Stimulated activated CD4-positive, alpha-beta T cell treated with anti-CD3 and anti-CD28 coated beads, Interleukin-4, amount 100 ng/mL, for 1 hour (primary cell): Measurements from ENCODE around the gene RABGEF1.
A peak's percentile ranks its signal among the peaks of the same experiment; 100 is the strongest.
"Not testable (repeated sequence)": the region's sequence is repeated elsewhere in the genome, so short reads cannot be mapped to it uniquely, and the experiment has no call there.

Source experiments
- DNase-seq: peaks from one replicate; pipeline ENCODE4 v3.0.0-alpha.2; 2020

Gene RABGEF1

DNA sequence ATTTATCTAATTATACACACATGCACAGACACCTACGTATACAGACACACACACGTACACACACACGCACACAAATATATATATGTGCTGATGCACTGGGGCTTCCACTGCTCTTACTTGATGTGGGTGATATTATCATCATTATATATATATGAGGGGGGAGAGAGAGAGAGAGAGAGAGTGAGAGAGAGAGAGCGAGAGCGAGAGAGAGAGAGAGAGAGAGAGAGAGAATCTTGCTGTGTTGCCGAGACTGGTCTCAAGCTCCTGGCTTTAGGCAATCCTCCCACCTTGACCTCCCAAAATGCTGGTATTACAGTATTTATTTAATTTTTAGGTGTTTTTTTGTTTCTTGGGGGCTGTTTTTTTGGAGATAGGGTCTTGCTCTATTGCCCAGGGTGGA, 3.6 kb upstream of the RABGEF1 start:
- no peak for DNase-seq

DNA sequence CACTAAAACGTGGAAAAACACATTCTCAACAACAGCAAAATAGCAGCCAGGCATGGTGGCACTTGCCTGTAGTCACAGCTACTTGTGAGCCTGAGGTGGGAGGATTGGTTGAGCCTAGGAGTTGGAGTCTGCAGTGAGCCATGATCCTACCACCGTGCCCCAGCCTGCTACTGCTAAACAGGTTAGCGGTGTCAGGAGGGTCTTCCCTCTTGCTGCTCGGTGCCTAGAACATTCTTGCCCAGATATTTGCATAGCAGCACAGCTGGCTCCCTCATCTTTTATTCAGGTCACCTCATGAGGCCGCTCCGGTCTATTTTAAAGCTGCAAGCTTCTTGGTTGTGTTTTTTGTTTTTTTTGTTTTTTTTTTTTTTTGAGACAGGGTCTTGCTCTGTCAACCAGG, 2.9 kb upstream of the RABGEF1 start:
- DNase-seq: no peak

DNA sequence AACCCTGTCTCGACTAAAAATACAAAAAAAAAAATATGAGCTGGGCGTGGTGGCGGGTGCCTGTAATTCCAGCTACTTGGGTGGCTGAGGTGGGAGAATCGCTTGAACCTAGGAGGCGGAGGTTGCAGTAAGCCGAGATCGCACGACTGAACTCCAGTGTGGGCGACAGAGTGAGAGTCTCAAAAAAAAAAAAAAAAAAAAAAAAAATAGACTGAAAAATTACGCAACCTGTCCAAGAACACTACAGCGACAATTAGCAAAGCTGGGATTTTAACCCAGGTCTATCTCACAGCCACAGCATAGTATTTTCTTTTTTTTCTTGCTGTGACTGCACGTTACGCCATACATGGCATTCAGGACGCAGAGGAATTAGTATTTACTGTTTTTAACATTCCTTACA, 1.1 kb upstream of the RABGEF1 start:
- DNase-seq: no peak

DNA sequence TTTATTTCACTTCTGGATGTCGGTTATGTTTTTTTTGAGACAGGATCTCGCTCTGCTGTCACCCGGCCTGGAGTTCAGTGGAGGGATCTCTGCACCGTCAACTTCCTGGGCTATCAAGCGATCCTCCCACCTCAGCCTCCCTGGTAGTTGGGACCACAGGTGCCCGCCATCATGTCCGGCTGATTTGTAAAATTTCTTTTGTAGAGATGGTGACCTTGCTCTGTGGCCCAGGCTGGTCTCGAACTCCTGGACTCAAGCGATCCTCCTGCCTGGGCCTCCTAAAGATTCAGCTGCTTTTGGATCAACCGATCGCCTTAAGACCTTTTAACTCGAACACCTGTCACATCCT, 606 bp upstream of the RABGEF1 start:
- no peak for DNase-seq

DNA sequence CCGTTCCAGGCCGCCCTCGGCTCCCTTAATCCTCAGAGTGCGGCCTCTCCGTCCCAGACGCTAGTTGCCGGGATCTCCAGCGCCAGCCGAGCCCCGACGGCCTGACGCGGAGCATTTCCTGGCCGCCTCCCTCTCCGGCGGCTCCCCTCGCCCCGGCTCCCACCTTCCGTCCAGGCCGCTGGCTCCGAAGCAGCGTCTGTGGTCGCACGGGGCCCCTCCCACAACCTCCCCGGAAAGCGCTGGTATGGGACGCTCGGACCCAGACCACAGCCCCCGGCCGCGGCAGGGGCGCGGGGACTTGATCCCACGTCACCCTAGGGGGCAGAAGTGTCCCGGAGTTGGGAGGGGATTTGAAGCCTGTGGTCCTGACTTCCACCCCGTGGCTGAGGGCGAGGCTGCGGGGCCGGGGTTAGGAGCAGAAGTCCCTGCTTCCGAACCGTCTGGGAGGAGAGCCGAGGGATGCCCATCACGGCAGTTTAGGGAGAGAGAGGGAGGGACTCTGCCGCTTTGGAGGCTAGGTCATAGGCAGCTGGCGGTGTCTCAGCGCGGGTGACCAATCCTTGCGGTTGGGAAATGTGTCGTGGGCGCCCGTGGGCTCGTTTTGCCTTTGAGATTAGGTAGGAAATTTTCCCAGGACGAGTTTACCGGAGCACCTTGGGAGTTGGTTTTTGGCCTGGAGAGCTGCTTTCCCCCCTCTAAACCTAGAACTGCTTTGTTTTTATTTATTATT, 612 bp downstream of the RABGEF1 start:
- DNase-seq: peak; percentile 30

DNA sequence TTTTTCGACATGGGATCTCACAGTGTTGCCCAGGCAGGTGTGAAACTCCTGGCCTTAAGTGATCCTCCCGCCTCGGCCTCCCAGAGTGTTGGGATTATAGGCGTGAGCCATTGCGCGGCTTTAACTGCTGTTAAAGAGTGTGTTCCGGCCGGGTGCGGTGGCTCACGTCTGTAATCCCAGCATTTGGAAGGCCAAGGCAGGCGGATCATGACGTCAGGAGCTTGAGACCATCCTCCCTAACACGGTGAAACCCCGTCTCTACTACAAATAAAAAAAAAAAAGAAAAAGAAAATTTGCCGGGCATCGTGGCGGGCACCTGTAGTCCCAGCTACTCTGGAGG, 1.1 kb downstream of the RABGEF1 start:
- DNase-seq: no peak

DNA sequence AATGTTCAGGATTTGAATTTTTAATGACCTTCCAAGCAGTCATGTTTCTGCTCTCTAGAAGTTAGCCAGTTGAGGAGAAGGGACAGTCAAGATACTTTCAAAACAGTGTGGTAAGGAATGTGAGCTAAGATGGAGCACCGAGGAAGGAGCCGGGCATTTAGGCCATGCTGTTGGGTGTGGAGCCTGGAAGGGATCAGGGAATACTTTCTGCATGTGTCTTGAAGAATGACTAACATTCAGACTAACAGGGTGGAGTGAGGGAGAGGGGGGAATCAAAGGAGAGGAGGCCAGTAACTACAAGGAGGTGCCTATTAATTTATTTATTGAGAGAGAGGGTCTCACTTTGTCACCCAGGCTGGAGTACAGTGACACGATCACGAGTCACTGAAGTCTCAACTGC, 1.8 kb downstream of the RABGEF1 start:
- DNase-seq: not testable (repeated sequence)

DNA sequence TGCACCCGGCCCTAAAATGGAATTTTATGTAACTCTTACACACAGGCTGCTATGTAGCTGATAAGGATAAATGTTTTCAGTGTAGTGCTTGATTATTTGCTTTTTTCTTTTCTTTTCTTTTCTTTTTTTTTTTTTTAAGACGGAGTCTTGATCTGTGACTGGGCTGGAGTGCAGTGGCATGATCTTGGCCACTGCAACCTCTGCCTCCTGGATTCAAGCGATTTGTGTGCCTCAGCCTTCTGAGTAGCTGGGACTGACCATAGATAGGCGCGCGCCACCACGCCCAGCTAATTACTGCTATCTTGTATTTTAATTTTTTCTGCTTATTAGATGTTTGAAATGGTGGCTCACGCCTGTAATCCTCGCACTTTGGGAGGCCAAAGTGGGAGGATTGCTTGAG, 3.4 kb downstream of the RABGEF1 start:
- DNase-seq: no peak

DNA sequence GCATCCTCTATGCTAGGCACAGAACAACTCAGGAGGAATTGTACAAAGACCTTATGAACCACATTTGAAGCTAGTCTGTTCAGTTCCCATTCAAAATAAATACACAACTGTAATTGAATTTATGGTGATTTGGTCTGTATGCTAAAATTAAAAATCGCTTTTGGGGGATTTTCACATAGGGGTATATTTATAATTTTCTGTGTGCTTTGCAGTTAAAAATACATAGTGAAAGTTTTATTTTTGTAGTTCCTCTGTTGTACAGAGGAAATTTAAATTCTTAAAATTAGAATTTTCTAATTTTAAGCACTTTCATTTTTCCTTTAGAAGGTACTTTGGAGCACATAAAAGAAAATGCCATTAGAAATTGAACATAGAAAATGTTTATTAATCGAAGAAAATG, 6.9 kb downstream of the RABGEF1 start:
- no peak for DNase-seq

DNA sequence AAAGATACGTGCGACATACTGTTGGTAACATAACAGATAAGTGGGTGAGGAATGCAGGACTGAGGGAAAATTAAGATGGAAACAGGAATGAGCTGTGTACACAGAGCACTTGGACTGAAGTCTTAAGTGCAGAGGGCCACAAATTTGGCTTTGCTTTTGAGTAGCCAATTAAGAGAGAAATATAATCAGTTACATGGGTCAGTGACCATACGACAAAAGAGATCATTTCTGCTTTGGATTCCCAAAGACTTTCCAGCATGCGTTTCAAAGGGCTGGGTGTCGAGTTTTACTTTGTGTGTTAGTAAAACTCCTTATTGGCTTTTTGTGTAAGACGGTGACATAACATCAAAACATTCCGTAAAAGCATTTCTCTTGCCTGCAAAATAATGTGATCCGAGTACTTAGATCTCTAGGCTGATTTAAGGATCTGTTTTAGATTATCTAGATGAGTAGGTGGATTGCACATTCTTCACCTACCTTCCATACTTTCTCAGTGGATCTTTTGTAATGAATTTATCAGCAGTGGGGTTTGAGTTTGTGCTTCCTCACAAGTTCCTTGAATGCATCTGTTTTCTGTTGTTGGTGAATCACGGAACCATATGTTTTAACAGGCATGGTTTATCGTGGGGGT, 7.5 kb downstream of the RABGEF1 start:
- DNase-seq: no peak

DNA sequence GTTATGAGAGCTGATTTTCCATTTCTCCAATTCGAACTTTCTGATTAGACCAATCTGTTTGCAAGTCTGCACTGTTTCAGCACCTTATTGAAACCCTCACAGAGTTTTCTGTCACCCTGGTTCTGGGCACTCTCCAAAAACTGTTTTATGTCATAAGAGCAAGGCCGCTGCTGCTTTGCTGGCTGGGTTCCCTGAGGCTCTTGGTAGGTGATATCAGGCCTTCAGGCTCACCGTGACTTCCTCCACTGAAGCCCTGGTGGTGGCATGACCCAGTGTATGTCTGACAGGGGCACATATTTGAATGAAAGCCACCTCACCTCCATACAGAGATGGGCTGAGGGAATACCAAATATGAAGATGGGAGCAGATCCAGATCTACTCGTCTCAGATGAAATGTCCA, 8.3 kb downstream of the RABGEF1 start:
- no peak for DNase-seq

DNA sequence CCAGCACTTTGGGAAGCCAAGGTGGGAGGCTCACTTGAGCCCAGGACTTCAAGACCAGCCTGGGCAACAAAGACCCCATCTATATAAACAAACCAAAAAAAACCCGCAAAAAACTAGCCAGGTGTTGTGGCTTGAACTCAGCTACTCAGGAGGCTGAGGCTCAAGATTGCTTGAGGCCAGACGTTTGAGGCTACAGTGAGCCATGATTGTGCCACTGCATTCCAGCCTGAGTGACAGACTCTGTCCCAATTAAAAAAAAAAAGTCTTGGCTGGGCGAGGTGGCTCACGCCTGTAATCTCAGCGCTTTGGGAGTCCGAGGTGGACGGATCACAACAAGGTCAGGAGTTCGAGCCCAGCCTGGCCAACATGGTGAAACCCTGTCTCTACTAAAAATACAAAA, 11.4 kb downstream of the RABGEF1 start:
- no peak for DNase-seq

DNA sequence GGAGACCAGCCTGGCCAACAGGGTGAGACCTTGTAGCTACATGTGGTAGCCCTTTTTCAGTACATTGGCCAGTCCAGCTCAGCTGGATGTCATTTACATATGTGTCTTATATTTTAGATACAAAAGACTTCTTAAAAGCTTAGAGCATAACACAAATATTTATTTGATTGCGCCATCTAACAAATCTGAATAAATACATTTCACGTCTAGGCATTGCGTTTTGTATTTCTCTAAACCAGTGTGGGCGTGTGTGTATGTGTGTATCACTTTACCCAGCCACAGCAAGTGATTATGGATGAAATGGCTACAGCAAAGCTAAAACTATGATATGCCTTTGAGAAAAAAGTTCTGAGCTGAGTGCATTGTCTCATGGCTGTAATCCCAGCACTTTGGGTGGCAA, 14.0 kb downstream of the RABGEF1 start:
- DNase-seq: no peak

DNA sequence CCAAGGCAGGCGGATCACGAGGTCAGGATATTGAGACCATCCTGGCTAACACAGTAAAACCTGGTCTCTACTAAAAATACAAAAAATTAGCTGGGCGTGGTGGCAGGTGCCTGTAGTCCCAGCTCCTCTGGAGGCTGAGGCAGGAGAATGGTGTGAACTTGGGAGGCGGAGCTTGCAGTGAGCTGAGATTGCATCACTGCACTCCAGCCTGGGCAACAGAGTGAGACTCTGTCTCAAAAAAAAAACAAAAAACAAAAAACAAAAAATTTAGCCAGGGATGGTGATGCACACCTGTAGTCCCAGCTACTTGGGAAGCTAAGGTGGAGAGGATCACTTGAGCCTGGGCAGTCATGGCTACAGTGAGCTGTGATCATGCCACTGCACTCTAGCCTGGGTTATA, 14.5 kb downstream of the RABGEF1 start:
- DNase-seq: not testable (repeated sequence)

DNA sequence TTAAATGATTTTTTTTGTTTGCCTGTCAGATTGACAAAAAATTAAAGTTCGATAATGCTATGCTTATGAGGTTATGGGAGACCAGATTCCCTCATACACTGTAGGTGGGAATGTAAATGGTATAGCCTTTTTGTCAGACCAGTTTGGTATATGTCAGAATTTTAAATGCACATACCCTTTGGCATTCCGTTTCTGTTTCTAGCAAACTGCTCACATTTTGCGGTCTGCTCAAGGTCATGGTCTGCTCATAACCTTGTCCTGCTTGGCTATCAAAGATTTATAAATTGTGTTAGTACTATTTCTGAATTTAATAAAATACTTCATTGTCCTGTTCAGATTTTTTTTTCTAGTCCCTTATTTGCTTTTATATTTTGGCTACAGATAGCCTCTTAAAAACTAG, 15.7 kb downstream of the RABGEF1 start:
- not testable (repeated sequence) for DNase-seq

DNA sequence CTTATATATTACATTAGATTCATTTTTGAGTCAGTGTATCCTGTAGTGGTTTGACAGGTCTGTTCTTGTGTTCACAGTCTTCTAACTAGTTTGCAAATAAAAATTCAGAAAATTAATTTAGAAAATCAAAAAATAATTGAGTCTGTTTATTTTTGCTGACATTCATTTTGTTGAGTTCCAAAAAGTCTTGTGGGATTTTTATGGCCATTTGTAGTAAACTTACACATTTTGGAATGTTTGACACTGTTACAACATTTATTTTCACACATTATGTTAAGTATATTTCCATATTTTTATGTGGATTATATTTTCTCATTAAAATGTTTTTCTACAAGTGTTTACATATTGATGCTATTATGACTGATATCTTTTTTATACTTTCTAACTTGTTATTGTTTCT, 16.4 kb downstream of the RABGEF1 start:
- DNase-seq: no peak

DNA sequence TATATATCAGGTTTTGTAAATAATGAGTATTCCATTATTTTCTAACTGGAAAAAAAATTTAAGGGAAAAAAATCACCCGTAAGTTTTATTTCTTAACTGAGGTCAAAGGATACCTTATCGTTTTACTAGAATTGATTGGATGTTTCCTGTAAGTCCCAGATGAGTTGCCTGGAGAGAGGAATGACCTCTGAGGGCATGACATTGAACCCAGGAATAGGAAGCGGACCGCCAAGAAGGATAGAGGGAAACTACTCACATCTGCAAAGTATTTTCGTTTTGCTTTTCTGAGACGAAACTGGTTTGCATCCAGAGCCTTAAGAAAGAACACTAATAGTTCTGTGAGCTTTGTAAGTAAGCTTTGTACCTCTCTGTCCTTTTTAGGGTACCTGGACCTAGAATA, 17.4 kb downstream of the RABGEF1 start:
- no peak for DNase-seq

DNA sequence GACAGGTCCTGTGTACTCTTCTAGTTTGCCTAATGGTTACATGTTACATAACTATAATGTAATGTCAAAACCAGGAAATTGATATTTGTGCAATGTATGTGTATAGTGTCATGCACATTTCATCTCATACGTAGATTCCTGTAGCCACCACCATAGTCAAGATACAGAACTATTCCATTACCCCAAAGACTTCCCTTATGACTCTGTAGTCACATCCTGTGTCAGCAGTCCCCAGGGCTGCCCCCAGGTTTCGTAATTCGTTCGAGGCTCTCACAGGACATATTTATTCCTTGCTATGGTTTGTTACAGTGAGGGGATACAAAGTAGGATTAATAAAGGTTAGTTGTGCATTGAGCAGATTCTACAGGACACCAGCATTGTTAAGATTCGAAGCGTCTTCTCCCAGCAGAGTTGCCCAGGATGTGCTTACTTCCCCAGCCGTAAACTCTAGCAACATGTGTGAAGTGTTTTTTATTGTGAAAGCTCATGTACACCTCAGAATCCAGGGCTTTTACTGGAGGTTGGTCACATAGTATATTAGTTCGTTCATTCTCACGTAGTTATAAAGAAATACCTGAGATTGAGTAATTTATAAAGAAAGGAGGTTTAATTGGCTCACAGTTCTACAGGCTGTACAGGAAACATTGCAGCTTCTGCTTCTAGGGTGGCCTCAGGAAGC, 18.6 kb downstream of the RABGEF1 start:
- DNase-seq: no peak

DNA sequence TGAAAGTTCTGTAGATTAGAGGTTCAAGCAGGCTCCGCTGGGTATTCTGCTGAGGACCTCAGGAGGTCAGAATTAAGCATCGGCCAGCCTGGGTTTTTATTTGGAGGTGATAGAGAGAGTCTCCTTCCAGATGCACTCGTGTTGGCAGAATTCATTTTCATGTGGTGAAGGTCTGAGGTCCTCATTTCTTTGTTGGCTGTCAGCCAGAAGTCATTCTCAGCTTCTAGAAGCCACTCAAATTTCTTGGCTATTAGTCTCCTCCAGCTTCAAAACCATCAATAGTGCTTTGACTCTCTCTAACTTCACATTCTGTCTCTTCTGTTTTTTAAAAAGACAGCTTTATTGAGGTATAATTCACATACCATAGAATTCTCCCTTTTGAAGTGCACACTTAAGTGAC, 22.6 kb downstream of the RABGEF1 start:
- DNase-seq: not testable (repeated sequence)

DNA sequence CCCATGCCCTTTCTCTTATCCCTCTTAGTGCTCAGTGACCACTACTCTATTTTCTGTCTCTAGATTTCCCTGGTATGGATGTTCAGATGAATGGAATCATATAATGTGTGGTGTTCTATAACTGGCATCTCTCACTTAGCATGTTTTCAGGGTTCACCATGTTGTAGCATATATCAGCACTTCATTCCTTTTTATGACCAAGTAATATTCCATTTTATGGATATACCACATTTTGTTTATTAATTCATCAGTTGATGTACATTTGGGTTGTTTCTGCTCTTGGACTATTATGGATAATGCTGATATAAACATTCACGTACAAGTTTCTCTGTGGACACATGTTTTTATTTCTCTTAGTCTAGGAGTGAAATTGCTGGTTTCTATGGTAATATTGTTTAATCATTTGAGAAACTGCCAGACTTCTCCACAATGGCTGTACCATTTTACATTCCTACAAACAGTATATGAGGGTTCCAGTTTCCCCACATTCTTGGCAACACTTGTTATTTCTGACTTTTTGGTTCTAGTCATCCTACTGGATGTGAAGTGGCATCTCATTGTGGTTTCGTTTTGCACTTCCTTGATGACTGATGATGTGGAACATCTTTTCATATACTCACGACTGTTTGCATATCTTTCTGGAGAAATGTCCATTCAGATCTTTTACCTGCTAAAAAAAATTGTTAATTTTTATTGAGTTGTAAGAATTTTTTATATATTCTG, 23.3 kb downstream of the RABGEF1 start:
- DNase-seq: not testable (repeated sequence)

DNA sequence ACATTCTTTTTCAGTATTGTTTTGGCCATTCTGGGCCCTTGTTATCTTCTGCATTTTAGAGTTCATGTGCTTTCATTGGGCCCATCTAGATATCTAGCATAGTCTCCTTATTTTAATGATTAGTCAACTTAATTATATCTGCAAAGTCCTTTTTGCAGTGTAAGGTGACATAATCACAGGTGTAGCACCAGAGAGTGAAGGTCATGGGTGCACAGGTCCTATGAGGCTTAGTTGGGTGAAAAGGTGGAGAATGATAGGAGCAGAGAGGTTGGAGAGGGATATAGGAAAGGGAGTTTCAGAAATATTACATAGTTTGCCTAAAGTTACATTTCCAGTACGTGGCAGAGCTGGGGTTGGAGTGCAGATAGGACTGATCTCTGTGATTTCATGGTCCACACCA, 24.4 kb downstream of the RABGEF1 start:
- DNase-seq: not testable (repeated sequence)

DNA sequence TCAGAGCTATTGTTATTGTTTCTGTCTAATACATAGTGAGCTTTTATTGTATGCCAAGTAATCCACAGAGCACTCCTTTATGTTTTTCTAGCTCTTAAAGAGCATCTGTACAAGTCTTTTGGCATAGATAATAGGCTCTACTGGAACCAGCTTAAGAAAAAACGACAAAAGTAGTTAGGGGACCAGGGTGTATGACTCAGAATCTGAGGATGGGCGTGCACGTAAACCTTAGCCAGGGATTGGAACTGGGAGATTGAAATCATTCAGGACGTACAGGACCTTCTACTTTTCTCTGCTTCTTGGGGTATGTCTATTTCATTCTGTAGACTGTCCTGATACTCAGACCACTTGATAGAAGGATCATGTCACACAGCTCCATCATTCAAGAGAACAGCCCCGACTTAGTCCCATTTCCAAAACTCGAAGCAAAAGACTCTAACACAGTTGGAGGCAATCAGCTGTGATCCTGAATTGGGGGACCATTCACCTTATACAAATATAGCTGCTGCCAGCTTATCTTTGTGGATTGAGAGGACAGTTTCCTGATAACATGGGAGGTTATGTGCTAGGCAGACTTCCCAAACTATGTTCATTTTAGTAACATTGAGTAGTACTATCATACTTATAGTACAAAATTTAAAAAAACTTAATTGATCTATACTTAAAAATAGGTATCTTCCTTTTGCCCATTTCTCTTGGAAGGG, 24.9 kb downstream of the RABGEF1 start:
- DNase-seq: not testable (repeated sequence)

DNA sequence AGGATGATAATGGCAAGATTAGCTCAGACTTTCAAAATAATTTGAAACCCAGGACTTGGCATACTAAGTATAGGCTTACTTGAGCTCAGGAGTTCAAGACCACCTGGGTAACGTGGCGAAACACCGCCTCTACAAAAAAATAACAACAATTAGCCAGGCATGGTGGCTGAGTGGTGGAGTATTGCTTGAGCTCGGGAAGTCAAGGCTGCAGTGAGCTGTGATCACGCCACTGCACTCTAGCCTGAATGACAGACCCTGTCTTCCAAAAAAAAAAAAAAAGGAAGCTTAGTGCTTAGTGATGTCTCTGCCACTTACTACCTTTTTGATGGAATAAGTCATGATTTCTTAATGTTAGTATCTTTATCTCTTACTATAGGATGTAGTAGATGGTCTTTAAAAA, 25.5 kb downstream of the RABGEF1 start:
- DNase-seq: no peak
